D721Med (cell line): ENCODE data around the gene PCDHGA3.
"Not testable (repeated sequence)": the region's sequence is repeated elsewhere in the genome, so short reads cannot be mapped to it uniquely, and the experiment has no call there.

Source experiments
- DNase-seq: peaks from one replicate; pipeline ENCODE4 v3.0.0; 2011; ENCODE audit warnings: low spot score; ENCODE audit not compliant: insufficient read length
- FAIRE-seq: peaks from 2 replicates; lab custom pipeline; 2011; peaks lifted over from hg19 to GRCh38; lab: Jason Lieb, UNC
- CTCF ChIP-seq: IDR thresholded peaks from 2 replicates; pipeline ENCODE4 v1.5.1; 2012; ENCODE audit warnings: mild to moderate bottlenecking, control low read depth; ENCODE audit not compliant: insufficient read depth; ENCODE audit errors: missing control alignments

The PCDHGA3 gene

GRCh38 chr5:141338538-141339306 is 4.9 kb upstream of the PCDHGA3 start, which contains the start of gene PCDHGA2:
Gene PCDHGA2, plus strand, starts transcription at chr5:141338760.
- DNase-seq: no peak
- no peak for FAIRE-seq
- TF ChIP-seq CTCF: peak; percentile 38

GRCh38 chr5:141340781-141341354 is 2.8 kb upstream of the PCDHGA3 start:
- not testable (repeated sequence) for DNase-seq, FAIRE-seq

- FAIRE-seq (no peak), DNase-seq (no peak)
- no peak for TF ChIP-seq CTCF
Observed at GRCh38 chr5:141342773-141343172, 856 bp upstream of the PCDHGA3 start.

- TF ChIP-seq CTCF: no peak
- FAIRE-seq (no peak), DNase-seq (no peak)
Observed at GRCh38 chr5:141343953-141344463, 379 bp downstream of the PCDHGA3 start.

GRCh38 chr5:141345327-141345726 is 1.7 kb downstream of the PCDHGA3 start:
- DNase-seq (no peak), FAIRE-seq (no peak)
- no peak for TF ChIP-seq CTCF

- not testable (repeated sequence) for FAIRE-seq, DNase-seq
Observed at GRCh38 chr5:141346017-141346416, 2.4 kb downstream of the PCDHGA3 start.

- peak; percentile 25 for FAIRE-seq
- TF ChIP-seq CTCF: peak; percentile 62
- DNase-seq: peak; percentile 63
Observed at GRCh38 chr5:141349917-141350619, 6.4 kb downstream of the PCDHGA3 start, which contains the start of gene PCDHGB1. Gene PCDHGB1, plus strand, starts transcription at chr5:141350099. Its CDS starts 162 bp downstream, at chr5:141350261.
